H1 (cell line): ENCODE results near the gene STAC2. TPM values are rescaled to one million over a fixed set of nuclear protein-coding genes. Genes with fewer than 3 reads are reported as not detected.

Experiments
- CTCF ChIA-PET: fragments of 300-600 bp; sonication (Branson Sonifier 250); formaldehyde crosslinking; loops from one replicate; lab custom pipeline; 2021; ENCODE audit not compliant: partially characterized antibody; lab: Charles Lee
- POLR2A ChIA-PET: fragments of 300-600 bp; sonication (Branson Sonifier 250); formaldehyde crosslinking; loops from one replicate; lab custom pipeline; 2021; ENCODE audit warnings: inconsistent platforms; ENCODE audit not compliant: partially characterized antibody; lab: Charles Lee
- DNase-seq, 2 experiments: peaks; one replicate each; pipeline versions ENCODE4 v3.0.0 to v3.0.0-alpha.2; 2010 to 2022; ENCODE audit warnings: low spot score in 2 of 2, low read depth in 1 of 2, mixed read lengths in 1 of 2
- FAIRE-seq: peaks from 2 replicates; lab custom pipeline; 2011; peaks lifted over from hg19 to GRCh38; lab: Jason Lieb, UNC
- H2AFZ ChIP-seq: 2 replicates; pipeline ENCODE4 v1.8.1; 2012; ENCODE audit warnings: low read length, inconsistent platforms
- H2AK5ac ChIP-seq: 2 replicates; pipeline ENCODE4 v1.6.1; 2013; ENCODE audit warnings: low read depth, low read length
- H2BK120ac ChIP-seq: replicated peaks from 2 replicates; pipeline ENCODE3; 2013; ENCODE audit warnings: low read depth, low read length, inconsistent platforms
- H2BK12ac ChIP-seq: 2 replicates; pipeline ENCODE4 v1.6.1; 2013; ENCODE audit warnings: low read depth, low read length
- H2BK15ac ChIP-seq: 2 replicates; pipeline ENCODE4 v1.6.1; 2013; ENCODE audit warnings: low read length
- H2BK20ac ChIP-seq: 2 replicates; pipeline ENCODE4 v1.6.1; 2013; ENCODE audit warnings: low read length
- H2BK5ac ChIP-seq: 2 replicates; pipeline ENCODE4 v1.6.1; 2013; ENCODE audit warnings: low read depth, low read length
- H3K14ac ChIP-seq: 2 replicates; pipeline ENCODE4 v1.6.1; 2013; ENCODE audit warnings: inconsistent platforms; ENCODE audit not compliant: insufficient read length
- H3K18ac ChIP-seq: 2 replicates; pipeline ENCODE4 v1.6.1; 2013; ENCODE audit warnings: low read length; ENCODE audit errors: extremely low read depth
- H3K23ac ChIP-seq: 2 replicates; pipeline ENCODE4 v1.6.1; 2013; ENCODE audit warnings: inconsistent platforms; ENCODE audit not compliant: insufficient read length
- H3K23me2 ChIP-seq: 2 replicates; pipeline ENCODE4 v1.6.1; 2013; ENCODE audit warnings: low read depth, low read length
- H3K27ac ChIP-seq: 2 replicates; pipeline ENCODE4 v1.6.1; 2011; ENCODE audit warnings: low read depth, low read length, inconsistent platforms
- H3K27me3 ChIP-seq, 4 experiments: replicated peaks in 1 of 4; 1 replicate in 1 of 4; 2 replicates in 3 of 4; pipeline versions ENCODE4 v1.6.1 to v1.8.1; 2011 to 2013; ENCODE audit warnings: low read length in 3 of 4, mild to moderate bottlenecking in 3 of 4, inconsistent platforms in 2 of 4, mixed read lengths in 2 of 4, moderate library complexity in 1 of 4; ENCODE audit not compliant: control insufficient read depth in 3 of 4, insufficient read depth in 3 of 4; ENCODE audit errors: extremely low read depth in 1 of 4
- H3K36me3 ChIP-seq, 4 experiments: 2 replicates each; pipeline versions ENCODE4 v1.6.1 to v1.8.1; 2011 to 2013; ENCODE audit warnings: mild to moderate bottlenecking in 4 of 4, low read length in 3 of 4, moderate library complexity in 2 of 4, control low read depth in 1 of 4, inconsistent platforms in 1 of 4; ENCODE audit not compliant: insufficient read depth in 4 of 4, control insufficient read depth in 2 of 4
- H3K4ac ChIP-seq: replicated peaks from 2 replicates; pipeline ENCODE3; 2013; ENCODE audit warnings: low read length, low read depth, mixed read lengths, inconsistent platforms; ENCODE audit not compliant: insufficient read length
- H3K4me1 ChIP-seq, 4 experiments: replicated peaks in 1 of 4; 1 replicate in 1 of 4; 2 replicates in 3 of 4; pipeline versions ENCODE4 v1.6.1 to v1.8.1; 2011 to 2013; ENCODE audit warnings: low read length in 3 of 4, inconsistent platforms in 2 of 4, mixed read lengths in 1 of 4; ENCODE audit not compliant: insufficient read depth in 4 of 4, control insufficient read depth in 3 of 4
- H3K4me2 ChIP-seq, 2 experiments: 2 replicates each; pipeline versions ENCODE4 v1.6.1 to v1.8.1; 2011 to 2013; ENCODE audit warnings: low read depth in 2 of 2, low read length in 2 of 2, control low read depth in 1 of 2, inconsistent platforms in 1 of 2, mild to moderate bottlenecking in 1 of 2; ENCODE audit not compliant: insufficient read depth in 1 of 2
- H3K4me3 ChIP-seq, 4 experiments: fragments of 200-600, 300-600 bp in 1 of 4; sonication (generic), shearing (Covaris generic), sonication (Bioruptor Twin) in 1 of 4; 2 replicates each; pipeline versions ENCODE4 v1.5.1 to v1.8.1; 2011 to 2016; ENCODE audit warnings: low read length in 4 of 4, low read depth in 3 of 4, control low read depth in 2 of 4, inconsistent platforms in 2 of 4, mild to moderate bottlenecking in 2 of 4, mixed read lengths in 1 of 4, moderate library complexity in 1 of 4; ENCODE audit not compliant: insufficient read depth in 2 of 4; ENCODE audit errors: extremely low read depth in 1 of 4
- H3K56ac ChIP-seq: replicated peaks from 2 replicates; pipeline ENCODE3; 2013; ENCODE audit warnings: low read depth, mild to moderate bottlenecking, mixed read lengths, low read length, inconsistent platforms; ENCODE audit not compliant: insufficient read length
- H3K79me1 ChIP-seq: 2 replicates; pipeline ENCODE4 v1.6.1; 2013; ENCODE audit warnings: low read depth, low read length, control low read depth
- H3K79me2 ChIP-seq, 2 experiments: 2 replicates each; pipeline versions ENCODE4 v1.6.1 to v1.8.1; 2012 to 2013; ENCODE audit warnings: low read length in 2 of 2, mild to moderate bottlenecking in 2 of 2, inconsistent platforms in 1 of 2; ENCODE audit not compliant: insufficient read depth in 2 of 2, control insufficient read depth in 1 of 2
- H3K9ac ChIP-seq, 4 experiments: replicated peaks in 1 of 4; 1 replicate in 1 of 4; 2 replicates in 3 of 4; pipeline versions ENCODE4 v1.6.1 to v1.8.1; 2011 to 2013; ENCODE audit warnings: low read depth in 3 of 4, low read length in 3 of 4, control low read depth in 2 of 4, mild to moderate bottlenecking in 2 of 4, moderate library complexity in 2 of 4, inconsistent platforms in 1 of 4; ENCODE audit errors: extremely low read depth in 1 of 4
- H3K9me3 ChIP-seq, 2 experiments: 2 replicates each; pipeline versions ENCODE4 v1.6.1 to v1.8.1; 2012 to 2013; ENCODE audit warnings: mild to moderate bottlenecking in 2 of 2, moderate library complexity in 2 of 2, control low read depth in 1 of 2, inconsistent platforms in 1 of 2, low read depth in 1 of 2, low read length in 1 of 2, mixed read lengths in 1 of 2; ENCODE audit not compliant: insufficient read depth in 2 of 2
- H4K20me1 ChIP-seq, 2 experiments: replicated peaks in 1 of 2; 2 replicates each; pipeline versions ENCODE3 to v1.8.1; 2011 to 2013; ENCODE audit warnings: inconsistent platforms in 2 of 2, low read length in 2 of 2, mild to moderate bottlenecking in 1 of 2; ENCODE audit not compliant: insufficient read depth in 2 of 2, control insufficient read depth in 1 of 2
- H4K5ac ChIP-seq: 2 replicates; pipeline ENCODE4 v1.6.1; 2013; ENCODE audit warnings: low read length, low read depth, mixed read lengths, inconsistent platforms; ENCODE audit not compliant: insufficient read length
- H4K8ac ChIP-seq: 2 replicates; pipeline ENCODE4 v1.8.0; 2013; ENCODE audit warnings: mild to moderate bottlenecking, moderate library complexity, low read length, inconsistent platforms; ENCODE audit not compliant: insufficient read depth; ENCODE audit errors: extremely low read depth
- H4K91ac ChIP-seq: replicated peaks from 2 replicates; pipeline ENCODE3; 2013; ENCODE audit warnings: low read length, mixed read lengths, inconsistent platforms; ENCODE audit not compliant: insufficient read length
- BACH1 ChIP-seq: IDR thresholded peaks from 2 replicates; pipeline ENCODE4 v1.6.1; 2012; ENCODE audit warnings: low read length, improper control_type of control experiment
- CBX5 ChIP-seq: fragments of 300-800, 300-1000 bp; sonication (generic); IDR thresholded peaks from 2 replicates; pipeline ENCODE4 v1.7.1; 2016; ENCODE audit warnings: antibody characterized with exemption, low read length, low read depth
- CHD1 ChIP-seq: IDR thresholded peaks from 2 replicates; pipeline ENCODE4 v1.6.1; 2012; ENCODE audit warnings: low read depth, low read length, improper control_type of control experiment
- CTBP2 ChIP-seq: IDR thresholded peaks from 2 replicates; pipeline ENCODE4 v1.7.0; 2011; ENCODE audit warnings: borderline replicate concordance, mild to moderate bottlenecking, moderate library complexity, mixed read lengths, low read length; ENCODE audit not compliant: insufficient read depth, insufficient read length
- EGR1 ChIP-seq: IDR thresholded peaks from 2 replicates; pipeline ENCODE4 v1.6.1; 2011; ENCODE audit warnings: low read depth, low read length, borderline replicate concordance
- GTF2F1 ChIP-seq: IDR thresholded peaks from 2 replicates; pipeline ENCODE4 v1.6.1; 2012; ENCODE audit warnings: low read depth, low read length, improper control_type of control experiment, borderline replicate concordance
- JUN ChIP-seq: IDR thresholded peaks from 2 replicates; pipeline ENCODE4 v1.6.1; 2011; ENCODE audit warnings: low read depth, mild to moderate bottlenecking, improper control_type of control experiment, low read length
- POLR2A ChIP-seq, 2 experiments: IDR thresholded peaks; 1 replicate in 1 of 2; 2 replicates in 1 of 2; pipeline ENCODE4 v1.6.1; 2011; ENCODE audit warnings: low read depth in 2 of 2, low read length in 2 of 2, mild to moderate bottlenecking in 2 of 2; ENCODE audit errors: control extremely low read depth in 1 of 2
- POU5F1 ChIP-seq: IDR thresholded peaks from 2 replicates; pipeline ENCODE4 v1.6.1; 2011; ENCODE audit warnings: low read depth, mild to moderate bottlenecking, low read length, moderate library complexity
- SIN3A ChIP-seq, 2 experiments: IDR thresholded peaks in 1 of 2; conservative IDR thresholded peaks in 1 of 2; 2 replicates each; pipeline ENCODE4 v1.6.1; 2011 to 2012; ENCODE audit warnings: low read length in 2 of 2, improper control_type of control experiment in 1 of 2, low read depth in 1 of 2, mild to moderate bottlenecking in 1 of 2
- SIRT6 ChIP-seq: IDR thresholded peaks from one replicate; pipeline ENCODE4 v1.7.1; 2012; ENCODE audit warnings: low read length, inconsistent platforms
- TAF7 ChIP-seq: optimal IDR thresholded peaks from 2 replicates; pipeline ENCODE3; 2011; ENCODE audit warnings: low read depth, mild to moderate bottlenecking, inconsistent platforms, low read length, moderate library complexity, borderline replicate concordance
- TEAD4 ChIP-seq: IDR thresholded peaks from 2 replicates; pipeline ENCODE4 v1.6.1; 2012; ENCODE audit warnings: low read depth, low read length, inconsistent platforms, mixed read lengths
- WGBS, 2 experiments: shearing (Covaris generic) in 1 of 2; methylation state at CpG; one replicate each; pipeline versions ENCODE4 v1.1.6 to v1.1.7; 2013 to 2015; ENCODE audit warnings: low lambda C conversion rate in 2 of 2, mixed read lengths in 2 of 2, inconsistent platforms in 1 of 2, low coverage in 1 of 2, missing lambda C conversion rate in 1 of 2; ENCODE audit not compliant: insufficient replicate concordance in 2 of 2, insufficient coverage in 1 of 2, insufficient read length in 1 of 2; ENCODE audit errors: extremely low coverage in 1 of 2, missing lambda C conversion rate in 1 of 2; 5-methylcytosine and 5-hydroxymethylcytosine counted together
- polyA plus RNA-seq, 7 experiments: library from polyadenylated mRNA; depleted of rRNA in 3 of 7; stranded (reverse) in 5 of 7; unstranded in 2 of 7; fragments of >200 nt in 5 of 7; fragments of 200-250 nt in 2 of 7; gene quantifications; 1 replicate in 5 of 7; 2 replicates in 1 of 7; 4 replicates in 1 of 7; pipeline versions ENCODE4 v1.2.1 to v1.2.3, GENCODE V29; 2011 to 2013; ENCODE audit warnings: missing spikeins in 2 of 7, mixed read lengths in 2 of 7
- total RNA-seq: library from RNA; stranded (reverse); fragmentation: NEBNext Ultra II Directional; extraction: Animal tissue kit (Norgen Biotek cat#: 25700); gene quantifications from 2 replicates; pipeline ENCODE4 v1.2.1, GENCODE V29; 2021

The STAC2 gene
- total and polyA plus RNA-seq, 2 of the 8 experiments (the other 6 are each of a cell fraction or from before 2014, with no cell fraction given) = 1.5 to 6.0 TPM

DNA sequence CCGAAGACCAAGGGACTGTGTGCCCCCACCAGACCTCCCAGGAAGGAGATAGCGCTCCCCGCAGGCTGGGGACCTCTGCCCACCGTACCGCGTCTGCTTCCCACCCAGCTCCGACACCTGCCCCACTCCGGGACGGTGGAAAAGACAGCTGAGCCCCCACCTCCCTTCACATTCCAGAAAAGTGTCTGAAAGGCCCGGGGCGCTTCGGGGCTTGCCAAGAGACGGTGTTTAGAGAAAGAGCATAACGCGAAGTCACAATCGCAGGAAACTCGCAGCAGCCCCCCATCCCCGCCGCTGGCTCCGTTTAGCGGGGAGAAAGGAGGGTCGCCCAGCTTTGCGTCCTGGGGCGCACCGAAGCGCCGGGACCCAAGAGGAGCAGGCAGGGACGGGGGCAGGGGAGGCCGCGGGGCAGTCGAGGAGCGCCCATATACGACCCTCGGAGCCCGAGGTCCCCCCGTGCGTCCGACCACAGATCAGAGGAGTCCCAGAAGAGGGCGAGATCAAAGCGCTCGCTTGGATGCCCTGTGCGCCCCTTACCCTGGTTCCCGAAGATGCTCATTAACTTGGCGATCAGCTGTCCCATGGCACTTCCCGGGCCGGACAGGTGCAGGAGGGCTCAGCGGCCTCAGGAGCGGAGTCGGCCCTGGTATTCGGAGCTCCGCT, 60.4 kb downstream of the STAC2 start:
- DNase-seq = peak in 1 of 2 experiments; percentile 77
- Histone ChIP-seq H2BK20ac (no peak overlapping the region), H2BK15ac (no peak overlapping the region), H4K5ac (no peak overlapping the region), H3K27ac (no peak overlapping the region), H3K4me3 (peak overlapping the region; percentile 58 to 84 (median 77)), H3K56ac (no peak overlapping the region), H3K36me3 (no peaks in the 10 kb centered on the region), H2AFZ (peak overlapping the region; percentile 96), H3K79me1 (no peaks in the 10 kb centered on the region), H4K20me1 (no peaks in the 10 kb centered on the region), H2BK5ac (no peak overlapping the region), H3K9ac (no peak overlapping the region; a peak in 1 of 7 replicates), H3K23ac (no peak overlapping the region), H2BK12ac (no peak overlapping the region), H3K23me2 (peaks cover 12% of the 10 kb centered on the region; the same call in 1 of the 2 replicates), H3K27me3 (peaks cover 14 to 31% (median 25%) of the 10 kb centered on the region in 4 experiments), H3K9me3 (no peaks in the 10 kb centered on the region), H4K91ac (no peak overlapping the region), H3K79me2 (no peaks in the 10 kb centered on the region), H3K18ac (peak overlapping the region; percentile 44; the same call in 1 of the 2 replicates), H2AK5ac (no peak overlapping the region), H3K4me1 (peaks cover 0 to 8% (median 6%) of the 10 kb centered on the region in 4 experiments; a peak in 5 of 7 replicates), H3K4me2 (peak overlapping the region; percentile 95 to 96), H4K8ac (peak overlapping the region; percentile 39), H2BK120ac (no peak overlapping the region), H3K4ac (no peak overlapping the region), H3K14ac (no peak overlapping the region)
- WGBS, 2 experiments = 2% methylated on average over 43 of the region's 51 CpGs; no CpG with 5 or more reads in 1 of the 2 experiments
- POLR2A ChIA-PET = interaction anchor here (0.7 to 3.9 kb wide), 9 partner anchors 9 to 194 kb away, joined by 3 to 35 read pairs (median 3); partner anchors contain the start of gene RPL19
- CTCF ChIA-PET = interaction anchor here (0.6 to 10.8 kb wide), 45 partner anchors 10 to 666 kb away, joined by 3 to 151 read pairs (median 4); partner anchors contain the start of genes LASP1NB, PLXDC1 and RPL19
- no peak for FAIRE-seq
- TF ChIP-seq POU5F1 (no peak), JUN (no peak), CTBP2 (no peak), TAF7 (no peak), CHD1 (no peak), BACH1 (no peak), SIRT6 (no peak), CBX5 (no peak), GTF2F1 (no peak), EGR1 (no peak), SIN3A (conservative IDR thresholded peaks at IDR 0.05 in 1 of 2, IDR thresholded peaks at IDR 0.05 in 1 of 2; ENCODE audit: low read depth in 1 of 2, low read length in 2 of 2) (peak in 1 of 2 experiments; percentile 51; a peak in 1 of 4 replicates), POLR2A (IDR thresholded peaks at IDR 0.05; ENCODE audit: control extremely low read depth in 1 of 2, low read depth in 2 of 2, low read length in 2 of 2) (no peak), TEAD4 (no peak)
